ENCODE data around the gene BRD4.

BRD4 gene

GRCh38 chr19:15291548-15292021 lies 40.8 kb downstream of the BRD4 start:
- TF ChIP-seq CTCF (IDR thresholded peaks at IDR 0.05; ENCODE audit: low read depth, low read length, poor library complexity, severe bottlenecking), result no peak
- no peak for TF ChIP-seq EZH2phosphoT487 (IDR thresholded peaks at IDR 0.05; ENCODE audit: borderline replicate concordance, low read length)
- H3K9me2 ChIP-seq (replicated peaks; ENCODE audit: control insufficient read depth, low read length), result no peaks in the 10 kb centered on the region
- H3K27me3 ChIP-seq (ENCODE audit: control insufficient read depth, low read length), result no peaks in the 10 kb centered on the region
- peak overlapping the region; percentile 15 for H3K4me3 ChIP-seq (ENCODE audit: low read length)
- peaks cover 97% of the 10 kb centered on the region for H3K79me2 ChIP-seq (ENCODE audit: control insufficient read depth, low read length)
- peak overlapping the region; percentile 30 for H3K27ac ChIP-seq (ENCODE audit: low read depth, low read length)
- H3K4me2 ChIP-seq (ENCODE audit: low read length), result peak overlapping the region; percentile 53
- peaks cover 26% of the 10 kb centered on the region for H3F3A ChIP-seq (ENCODE audit: control insufficient read depth, insufficient read depth)
- peaks cover 11% of the 10 kb centered on the region for H3K36me3 ChIP-seq (ENCODE audit: control insufficient read depth, low read length)
- H3K4me1 ChIP-seq (ENCODE audit: control insufficient read depth, low read length), result peaks cover 93% of the 10 kb centered on the region
- no peaks in the 10 kb centered on the region for H3K9me3 ChIP-seq (ENCODE audit: control insufficient read depth, insufficient read depth, low read length)
- peaks cover 53% of the 10 kb centered on the region for H4K20me1 ChIP-seq (ENCODE audit: control insufficient read depth, insufficient read depth, low read depth, low read length)

- H3F3A ChIP-seq (ENCODE audit: control insufficient read depth, insufficient read depth), result peaks cover 29% of the 10 kb centered on the region
- peaks cover 7% of the 10 kb centered on the region for H3K36me3 ChIP-seq (ENCODE audit: control insufficient read depth, low read length)
- peak overlapping the region; percentile 53 for H3K4me2 ChIP-seq (ENCODE audit: low read length)
- no peaks in the 10 kb centered on the region for H3K9me3 ChIP-seq (ENCODE audit: control insufficient read depth, insufficient read depth, low read length)
- H3K27me3 ChIP-seq (ENCODE audit: control insufficient read depth, low read length), result no peaks in the 10 kb centered on the region
- TF ChIP-seq EZH2phosphoT487 (IDR thresholded peaks at IDR 0.05; ENCODE audit: borderline replicate concordance, low read length) (no peak), CTCF (IDR thresholded peaks at IDR 0.05; ENCODE audit: low read depth, low read length, poor library complexity, severe bottlenecking) (no peak)
- peaks cover 50% of the 10 kb centered on the region for H4K20me1 ChIP-seq (ENCODE audit: control insufficient read depth, insufficient read depth, low read depth, low read length)
- no peaks in the 10 kb centered on the region for H3K9me2 ChIP-seq (replicated peaks; ENCODE audit: control insufficient read depth, low read length)
- peaks cover 93% of the 10 kb centered on the region for H3K4me1 ChIP-seq (ENCODE audit: control insufficient read depth, low read length)
- peak overlapping the region; percentile 30 for H3K27ac ChIP-seq (ENCODE audit: low read depth, low read length)
- H3K4me3 ChIP-seq (ENCODE audit: low read length), result no peak overlapping the region; the same call in 1 of the 2 replicates
- H3K79me2 ChIP-seq (ENCODE audit: control insufficient read depth, low read length), result peaks cover 97% of the 10 kb centered on the region
Observed at GRCh38 chr19:15291089-15291488, 41.2 kb downstream of the BRD4 start.

GRCh38 chr19:15290166-15290565 lies 42.2 kb downstream of the BRD4 start:
- Histone ChIP-seq H4K20me1 (ENCODE audit: control insufficient read depth, insufficient read depth, low read depth, low read length) (peaks cover 59% of the 10 kb centered on the region), H3K4me1 (ENCODE audit: control insufficient read depth, low read length) (peaks cover 97% of the 10 kb centered on the region), H3F3A (ENCODE audit: control insufficient read depth, insufficient read depth) (peaks cover 29% of the 10 kb centered on the region), H3K79me2 (ENCODE audit: control insufficient read depth, low read length) (peaks cover 97% of the 10 kb centered on the region), H3K27ac (ENCODE audit: low read depth, low read length) (0 out of 2 replicates have a peak overlapping the region, but pooled peaks have one; percentile 2), H3K9me3 (ENCODE audit: control insufficient read depth, insufficient read depth, low read length) (no peaks in the 10 kb centered on the region), H3K9me2 (replicated peaks; ENCODE audit: control insufficient read depth, low read length) (no peaks in the 10 kb centered on the region), H3K4me2 (ENCODE audit: low read length) (peak overlapping the region; percentile 53), H3K4me3 (ENCODE audit: low read length) (peak overlapping the region; percentile 34; the same call in 1 of the 2 replicates), H3K36me3 (ENCODE audit: control insufficient read depth, low read length) (peaks cover 7% of the 10 kb centered on the region), H3K27me3 (ENCODE audit: control insufficient read depth, low read length) (no peaks in the 10 kb centered on the region)
- TF ChIP-seq CTCF (IDR thresholded peaks at IDR 0.05; ENCODE audit: low read depth, low read length, poor library complexity, severe bottlenecking) (no peak), EZH2phosphoT487 (IDR thresholded peaks at IDR 0.05; ENCODE audit: borderline replicate concordance, low read length) (no peak)

Measured in DOHH2 (cell line).